ENCODE measurements around the gene SCYGR8. TPM values are rescaled to one million over a fixed set of nuclear protein-coding genes. Genes with fewer than 3 reads are reported as not detected.

SCYGR8 gene
- total RNA-seq, 1 experiment from 2014 or later = not detected

DNA sequence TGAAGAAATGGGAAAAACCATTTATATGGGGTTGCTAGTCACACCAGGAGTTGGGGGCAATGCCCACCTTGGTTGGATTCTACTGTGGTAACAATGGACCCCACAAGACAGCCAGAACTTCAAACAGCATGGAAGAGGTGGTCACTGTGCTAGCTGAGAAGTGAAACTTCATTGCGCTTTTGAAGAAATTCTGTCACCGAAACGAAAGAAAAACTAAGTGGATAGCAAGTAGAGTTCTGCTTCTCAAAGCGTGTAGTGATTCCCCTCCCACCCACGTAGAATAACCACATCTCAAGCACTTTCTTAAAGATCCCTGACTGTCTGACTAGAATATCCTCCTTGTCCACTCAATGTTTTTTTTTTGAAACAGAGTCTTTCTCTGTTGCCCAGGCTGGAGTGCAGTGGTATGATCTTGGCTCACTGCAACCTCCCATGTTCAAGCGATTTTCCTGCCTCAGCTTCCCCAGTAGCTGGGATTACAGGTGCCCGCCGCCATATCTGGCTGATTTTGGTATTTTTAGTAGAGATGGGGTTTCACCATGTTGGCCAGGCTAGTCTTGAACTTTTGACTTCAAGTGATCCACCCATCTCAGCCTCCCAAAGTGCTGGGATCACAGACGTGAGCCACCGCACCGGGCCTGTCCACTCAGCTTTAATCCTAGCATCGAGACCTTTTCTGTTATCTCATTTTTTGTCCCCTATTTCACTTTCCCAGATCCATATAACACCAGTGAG is 37.9 kb downstream of the SCYGR8 start:
- H3K9me3 ChIP-seq (ENCODE audit: control insufficient read depth, insufficient read depth, low read depth, low read length) = no peaks in the 10 kb centered on the region
- CTCF ChIA-PET = no interaction called here
- no TSS peak for BruUV-seq (replicated peaks)
- no peaks in the 10 kb centered on the region for H3K36me3 ChIP-seq (ENCODE audit: control insufficient read depth, insufficient read depth, low read length)
- H3K4me3 ChIP-seq (ENCODE audit: low read depth in 2 of 2, low read length in 2 of 2) = no peak overlapping the region
- intact Hi-C loops (cut with micrococcal nuclease; ENCODE audit: unreplicated experiment) (no loop called here), in situ Hi-C loops (cut with HindIII; ENCODE audit: low pct_unique_long_range_greater_than_20kb, low sequenced_read_pairs) (no loop called here)
- no peak for TF ChIP-seq POLR2AphosphoS5 (IDR thresholded peaks at IDR 0.05; ENCODE audit: low read depth, low read length)
- TF ChIP-seq, protein P1, sequence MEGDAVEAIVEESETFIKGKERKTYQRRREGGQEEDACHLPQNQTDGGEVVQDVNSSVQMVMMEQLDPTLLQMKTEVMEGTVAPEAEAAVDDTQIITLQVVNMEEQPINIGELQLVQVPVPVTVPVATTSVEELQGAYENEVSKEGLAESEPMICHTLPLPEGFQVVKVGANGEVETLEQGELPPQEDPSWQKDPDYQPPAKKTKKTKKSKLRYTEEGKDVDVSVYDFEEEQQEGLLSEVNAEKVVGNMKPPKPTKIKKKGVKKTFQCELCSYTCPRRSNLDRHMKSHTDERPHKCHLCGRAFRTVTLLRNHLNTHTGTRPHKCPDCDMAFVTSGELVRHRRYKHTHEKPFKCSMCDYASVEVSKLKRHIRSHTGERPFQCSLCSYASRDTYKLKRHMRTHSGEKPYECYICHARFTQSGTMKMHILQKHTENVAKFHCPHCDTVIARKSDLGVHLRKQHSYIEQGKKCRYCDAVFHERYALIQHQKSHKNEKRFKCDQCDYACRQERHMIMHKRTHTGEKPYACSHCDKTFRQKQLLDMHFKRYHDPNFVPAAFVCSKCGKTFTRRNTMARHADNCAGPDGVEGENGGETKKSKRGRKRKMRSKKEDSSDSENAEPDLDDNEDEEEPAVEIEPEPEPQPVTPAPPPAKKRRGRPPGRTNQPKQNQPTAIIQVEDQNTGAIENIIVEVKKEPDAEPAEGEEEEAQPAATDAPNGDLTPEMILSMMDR (IDR thresholded peaks at IDR 0.05) = no peak
- no peak for TF ChIP-seq SIN3A (IDR thresholded peaks at IDR 0.05; ENCODE audit: borderline replicate concordance, insufficient read depth, low read depth, low read length)
- TF ChIP-seq, protein P2, sequence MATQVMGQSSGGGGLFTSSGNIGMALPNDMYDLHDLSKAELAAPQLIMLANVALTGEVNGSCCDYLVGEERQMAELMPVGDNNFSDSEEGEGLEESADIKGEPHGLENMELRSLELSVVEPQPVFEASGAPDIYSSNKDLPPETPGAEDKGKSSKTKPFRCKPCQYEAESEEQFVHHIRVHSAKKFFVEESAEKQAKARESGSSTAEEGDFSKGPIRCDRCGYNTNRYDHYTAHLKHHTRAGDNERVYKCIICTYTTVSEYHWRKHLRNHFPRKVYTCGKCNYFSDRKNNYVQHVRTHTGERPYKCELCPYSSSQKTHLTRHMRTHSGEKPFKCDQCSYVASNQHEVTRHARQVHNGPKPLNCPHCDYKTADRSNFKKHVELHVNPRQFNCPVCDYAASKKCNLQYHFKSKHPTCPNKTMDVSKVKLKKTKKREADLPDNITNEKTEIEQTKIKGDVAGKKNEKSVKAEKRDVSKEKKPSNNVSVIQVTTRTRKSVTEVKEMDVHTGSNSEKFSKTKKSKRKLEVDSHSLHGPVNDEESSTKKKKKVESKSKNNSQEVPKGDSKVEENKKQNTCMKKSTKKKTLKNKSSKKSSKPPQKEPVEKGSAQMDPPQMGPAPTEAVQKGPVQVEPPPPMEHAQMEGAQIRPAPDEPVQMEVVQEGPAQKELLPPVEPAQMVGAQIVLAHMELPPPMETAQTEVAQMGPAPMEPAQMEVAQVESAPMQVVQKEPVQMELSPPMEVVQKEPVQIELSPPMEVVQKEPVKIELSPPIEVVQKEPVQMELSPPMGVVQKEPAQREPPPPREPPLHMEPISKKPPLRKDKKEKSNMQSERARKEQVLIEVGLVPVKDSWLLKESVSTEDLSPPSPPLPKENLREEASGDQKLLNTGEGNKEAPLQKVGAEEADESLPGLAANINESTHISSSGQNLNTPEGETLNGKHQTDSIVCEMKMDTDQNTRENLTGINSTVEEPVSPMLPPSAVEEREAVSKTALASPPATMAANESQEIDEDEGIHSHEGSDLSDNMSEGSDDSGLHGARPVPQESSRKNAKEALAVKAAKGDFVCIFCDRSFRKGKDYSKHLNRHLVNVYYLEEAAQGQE (IDR thresholded peaks at IDR 0.05; ENCODE audit: insufficient read depth in 1 of 2, low read depth in 2 of 2, low read length in 1 of 2) = no peak
- no peak for TF ChIP-seq TCF7L2 (IDR thresholded peaks at IDR 0.05; ENCODE audit: low read depth, low read length)
- POLR2A ChIA-PET = no interaction called here
- H3K4me1 ChIP-seq (ENCODE audit: control insufficient read depth, insufficient read depth, low read length) = no peaks in the 10 kb centered on the region
- ATAC-seq = no peak
- DNase-seq (ENCODE audit: low read depth, low spot score) = no peak
- no peaks in the 10 kb centered on the region for H3K27me3 ChIP-seq (ENCODE audit: control insufficient read depth, insufficient read depth, low read length)
- no peak overlapping the region for H3K27ac ChIP-seq (ENCODE audit: low read length)

DNA sequence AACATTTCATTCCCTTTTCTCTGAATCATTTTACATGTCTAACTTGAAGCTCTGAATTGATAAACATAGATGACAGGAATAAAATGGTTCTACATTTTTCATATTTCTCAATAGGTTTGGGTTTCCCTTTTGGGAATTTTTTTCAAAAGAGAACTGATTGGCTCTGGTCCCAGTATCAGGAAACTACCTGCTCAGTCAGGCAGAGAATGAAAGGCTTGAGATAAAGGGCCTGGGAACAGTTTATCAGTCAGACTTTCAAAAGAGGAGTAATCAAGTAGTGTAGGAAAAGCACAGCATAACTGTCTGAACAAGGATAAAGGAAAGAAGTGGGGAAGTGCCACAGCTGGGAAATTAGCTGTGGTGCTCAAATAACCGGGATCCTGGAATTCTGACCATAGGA is 39.6 kb downstream of the SCYGR8 start:
- no peak for DNase-seq (ENCODE audit: low read depth, low spot score)
- Histone ChIP-seq H3K27ac (ENCODE audit: low read length) (no peak overlapping the region), H3K9me3 (ENCODE audit: control insufficient read depth, insufficient read depth, low read depth, low read length) (no peaks in the 10 kb centered on the region), H3K4me1 (ENCODE audit: control insufficient read depth, insufficient read depth, low read length) (no peaks in the 10 kb centered on the region), H3K36me3 (ENCODE audit: control insufficient read depth, insufficient read depth, low read length) (no peaks in the 10 kb centered on the region), H3K4me3 (ENCODE audit: low read depth in 2 of 2, low read length in 2 of 2) (no peak overlapping the region), H3K27me3 (ENCODE audit: control insufficient read depth, insufficient read depth, low read length) (no peaks in the 10 kb centered on the region)
- ChIA-PET CTCF (no interaction called here), POLR2A (no interaction called here)
- no peak for TF ChIP-seq POLR2AphosphoS5 (IDR thresholded peaks at IDR 0.05; ENCODE audit: low read depth, low read length)
- TF ChIP-seq, protein P1 (IDR thresholded peaks at IDR 0.05) = no peak
- TF ChIP-seq, protein P2 (IDR thresholded peaks at IDR 0.05; ENCODE audit: insufficient read depth in 1 of 2, low read depth in 2 of 2, low read length in 1 of 2) = no peak
- no peak for TF ChIP-seq SIN3A (IDR thresholded peaks at IDR 0.05; ENCODE audit: borderline replicate concordance, insufficient read depth, low read depth, low read length)
- TF ChIP-seq TCF7L2 (IDR thresholded peaks at IDR 0.05; ENCODE audit: low read depth, low read length) = no peak
- intact Hi-C loops (cut with micrococcal nuclease; ENCODE audit: unreplicated experiment) (no loop called here), in situ Hi-C loops (cut with HindIII; ENCODE audit: low pct_unique_long_range_greater_than_20kb, low sequenced_read_pairs) (no loop called here)
- BruUV-seq (replicated peaks) = no TSS peak
- no peak for ATAC-seq

All from Panc1 (cell line).